SHP77 (cell line): ENCODE data around the gene APBA1.

Experiments
- DNase-seq, 2 experiments: peaks; one replicate each; lab custom pipeline; 2025; lab: John Stamatoyannopoulos, UW

APBA1 gene

GRCh38 chr9:69397384-69398214, 274.6 kb downstream of the APBA1 start:
- DNase-seq = no peak

- no peak for DNase-seq
Measured at GRCh38 chr9:69396759-69397158, 275.4 kb downstream of the APBA1 start.

GRCh38 chr9:69395718-69396117, 276.5 kb downstream of the APBA1 start:
- DNase-seq = no peak

GRCh38 chr9:69393425-69393824, 278.7 kb downstream of the APBA1 start:
- DNase-seq = no peak

GRCh38 chr9:69392826-69393225, 279.3 kb downstream of the APBA1 start:
- DNase-seq = no peak

- DNase-seq = no peak
Measured at GRCh38 chr9:69391946-69392345, 280.2 kb downstream of the APBA1 start.

- DNase-seq = no peak
Measured at GRCh38 chr9:69391487-69391886, 280.7 kb downstream of the APBA1 start.

- no peak for DNase-seq
Measured at GRCh38 chr9:69389437-69389995, 282.7 kb downstream of the APBA1 start.

- no peak for DNase-seq
Measured at GRCh38 chr9:69388596-69388995, 283.6 kb downstream of the APBA1 start.

GRCh38 chr9:69386651-69387050, 285.5 kb downstream of the APBA1 start:
- DNase-seq = no peak

GRCh38 chr9:69385581-69386033, 286.6 kb downstream of the APBA1 start:
- no peak for DNase-seq

GRCh38 chr9:69382135-69382534, 290.0 kb downstream of the APBA1 start:
- no peak for DNase-seq

GRCh38 chr9:69380811-69381210, 291.4 kb downstream of the APBA1 start:
- no peak for DNase-seq

- DNase-seq = no peak
Measured at GRCh38 chr9:69380301-69380700, 291.9 kb downstream of the APBA1 start.

GRCh38 chr9:69379270-69379982, 292.7 kb downstream of the APBA1 start:
- DNase-seq = no peak

GRCh38 chr9:69377981-69378380, 294.2 kb downstream of the APBA1 start:
- DNase-seq = no peak
